WTC11 (cell line): ENCODE results near the gene RILPL1. TPM values are rescaled to one million over a fixed set of nuclear protein-coding genes. Genes with fewer than 3 reads are reported as not detected.

Experiments used
- AFF4 ChIP-seq: sonication (generic); formaldehyde crosslinking; IDR thresholded peaks from 2 replicates; pipeline ENCODE4 v1.8.1; 2023; ENCODE audit warnings: mild to moderate bottlenecking, missing genetic modification reagents, borderline replicate concordance
- AR ChIP-seq: fragments of 250-450 bp; sonication (Bioruptor Pico); IDR thresholded peaks from 2 replicates; pipeline ENCODE4 v1.9.0; 2021; ENCODE audit warnings: mild to moderate bottlenecking
- ARID4B ChIP-seq: sonication (generic); formaldehyde crosslinking; IDR thresholded peaks from 2 replicates; pipeline ENCODE4 v1.8.0; 2023; ENCODE audit warnings: missing genetic modification reagents, mild to moderate bottlenecking, borderline replicate concordance
- CBFB ChIP-seq: sonication (generic); formaldehyde crosslinking; IDR thresholded peaks from 2 replicates; pipeline ENCODE4 v1.8.1; 2022; ENCODE audit warnings: mild to moderate bottlenecking, low read depth, missing genetic modification reagents
- CREB1 ChIP-seq: sonication (generic); formaldehyde crosslinking; IDR thresholded peaks from 2 replicates; pipeline ENCODE4 v1.8.0; 2023; ENCODE audit warnings: mild to moderate bottlenecking, missing genetic modification reagents
- E2F5 ChIP-seq: sonication (generic); formaldehyde crosslinking; IDR thresholded peaks from 2 replicates; pipeline ENCODE4 v1.8.1; 2022; ENCODE audit warnings: mild to moderate bottlenecking, moderate library complexity, missing genetic modification reagents
- EMX1 ChIP-seq: fragments of 250-450 bp; sonication (Bioruptor Pico); IDR thresholded peaks from 2 replicates; pipeline ENCODE4 v1.8.0; 2021; ENCODE audit warnings: mild to moderate bottlenecking
- ETV6 ChIP-seq: sonication (generic); formaldehyde crosslinking; IDR thresholded peaks from 2 replicates; pipeline ENCODE4 v1.8.1; 2022; ENCODE audit warnings: mild to moderate bottlenecking, missing genetic modification reagents
- FOXJ3 ChIP-seq: sonication (generic); formaldehyde crosslinking; IDR thresholded peaks from 2 replicates; pipeline ENCODE4 v1.9.0; 2021; ENCODE audit warnings: missing genetic modification reagents, mild to moderate bottlenecking, borderline replicate concordance
- FOXP1 ChIP-seq: sonication (generic); formaldehyde crosslinking; IDR thresholded peaks from 2 replicates; pipeline ENCODE4 v1.8.0; 2022; ENCODE audit warnings: missing genetic modification reagents, mild to moderate bottlenecking, moderate library complexity, borderline replicate concordance
- FOXP4 ChIP-seq: sonication (generic); formaldehyde crosslinking; IDR thresholded peaks from 2 replicates; pipeline ENCODE4 v1.8.0; 2022; ENCODE audit warnings: mild to moderate bottlenecking, missing genetic modification reagents
- GABPB1 ChIP-seq: sonication (generic); formaldehyde crosslinking; IDR thresholded peaks from 2 replicates; pipeline ENCODE4 v1.8.1; 2023; ENCODE audit warnings: mild to moderate bottlenecking, missing genetic modification reagents
- MAX ChIP-seq: sonication (generic); formaldehyde crosslinking; IDR thresholded peaks from 2 replicates; pipeline ENCODE4 v1.8.0; 2022; ENCODE audit warnings: mild to moderate bottlenecking, missing genetic modification reagents
- NFE2L1 ChIP-seq: sonication (generic); formaldehyde crosslinking; IDR thresholded peaks from 2 replicates; pipeline ENCODE4 v1.8.1; 2023; ENCODE audit warnings: missing genetic modification reagents
- NR1H2 ChIP-seq: sonication (generic); formaldehyde crosslinking; IDR thresholded peaks from 2 replicates; pipeline ENCODE4 v1.9.0; 2021; ENCODE audit warnings: mild to moderate bottlenecking, moderate library complexity, missing genetic modification reagents
- NR2C2 ChIP-seq: sonication (generic); formaldehyde crosslinking; IDR thresholded peaks from 2 replicates; pipeline ENCODE4 v1.8.0; 2022; ENCODE audit warnings: mild to moderate bottlenecking, missing genetic modification reagents
- NR3C1 ChIP-seq: sonication (generic); formaldehyde crosslinking; conservative IDR thresholded peaks from 2 replicates; pipeline ENCODE4 v1.8.1; 2023; ENCODE audit warnings: low read depth, mild to moderate bottlenecking, missing genetic modification reagents
- RELA ChIP-seq: sonication (generic); formaldehyde crosslinking; IDR thresholded peaks from 2 replicates; pipeline ENCODE4 v1.8.1; 2022; ENCODE audit warnings: missing genetic modification reagents, mild to moderate bottlenecking, borderline replicate concordance
- RORB ChIP-seq: fragments of 250-450 bp; sonication (Bioruptor Pico); IDR thresholded peaks from 2 replicates; pipeline ENCODE4 v1.9.0; 2021; ENCODE audit warnings: mild to moderate bottlenecking
- SOX15 ChIP-seq: fragments of 250-450 bp; sonication (Bioruptor Pico); IDR thresholded peaks from 2 replicates; pipeline ENCODE4 v1.9.0; 2021; ENCODE audit warnings: mild to moderate bottlenecking
- TCF7 ChIP-seq: sonication (generic); formaldehyde crosslinking; IDR thresholded peaks from 2 replicates; pipeline ENCODE4 v1.8.0; 2022; ENCODE audit warnings: mild to moderate bottlenecking, low read depth, missing genetic modification reagents, moderate library complexity
- TEAD4 ChIP-seq: sonication (generic); formaldehyde crosslinking; IDR thresholded peaks from 2 replicates; pipeline ENCODE4 v1.8.0; 2022; ENCODE audit warnings: mild to moderate bottlenecking, missing genetic modification reagents
- ZNF138 ChIP-seq: sonication (generic); formaldehyde crosslinking; conservative IDR thresholded peaks from 2 replicates; pipeline ENCODE4 v1.8.1; 2022; ENCODE audit warnings: mild to moderate bottlenecking, moderate library complexity, missing genetic modification reagents
- ZNF232 ChIP-seq: sonication (generic); formaldehyde crosslinking; IDR thresholded peaks from 2 replicates; pipeline ENCODE4 v1.8.0; 2022; ENCODE audit warnings: mild to moderate bottlenecking, missing genetic modification reagents
- ZNF423 ChIP-seq: fragments of 250-450 bp; sonication (Bioruptor Pico); IDR thresholded peaks from 2 replicates; pipeline ENCODE4 v2.1.2; 2022; ENCODE audit warnings: mild to moderate bottlenecking, moderate library complexity
- total RNA-seq: library from RNA; stranded (reverse); gene quantifications from 3 replicates; pipeline ENCODE4 v1.2.3, GENCODE V29; 2021

The RILPL1 gene
- total RNA-seq, 1 experiment from 2014 or later = 8.2 TPM

GRCh38 chr12:123457980-123458779 lies 75.3 kb downstream of the RILPL1 start, which contains the start of gene SNRNP35 (continued):
- TF ChIP-seq MAX (CRISPR knock-in tag) = peak; percentile 81
- TF ChIP-seq E2F5 = 0 out of 2 replicates have a peak, but pooled peaks have one; percentile 38
- TF ChIP-seq GABPB1 (CRISPR knock-in tag) = no peak; the same call in 1 of the 2 replicates
- no peak for TF ChIP-seq EMX1
- TF ChIP-seq RORB (CRISPR knock-in tag) = no peak
- TF ChIP-seq NR3C1 (CRISPR knock-in tag) = no peak
- no peak for TF ChIP-seq TCF7 (CRISPR knock-in tag)
- no peak for TF ChIP-seq CREB1 (CRISPR knock-in tag)
- TF ChIP-seq FOXP1 = peak; percentile 58; the same call in 1 of the 2 replicates
- no peak for TF ChIP-seq RELA
- no peak for TF ChIP-seq ZNF423 (CRISPR knock-in tag)
- 0 out of 2 replicates have a peak, but pooled peaks have one; percentile 24 for TF ChIP-seq ZNF232 (CRISPR knock-in tag)
- TF ChIP-seq NR2C2 (CRISPR knock-in tag) = no peak
- TF ChIP-seq NR1H2 (CRISPR knock-in tag) = no peak
- TF ChIP-seq NFE2L1 (CRISPR knock-in tag) = no peak
- peak; percentile 40; the same call in 1 of the 2 replicates for TF ChIP-seq ARID4B
- TF ChIP-seq ETV6 (CRISPR knock-in tag) = peak; percentile 69
- TF ChIP-seq TEAD4 = no peak
- no peak for TF ChIP-seq ZNF138 (CRISPR knock-in tag)
- no peak for TF ChIP-seq AFF4
- no peak for TF ChIP-seq AR (CRISPR knock-in tag)
- no peak for TF ChIP-seq FOXJ3
- TF ChIP-seq SOX15 (CRISPR knock-in tag) = no peak
- no peak for TF ChIP-seq FOXP4 (CRISPR knock-in tag)
- no peak for TF ChIP-seq CBFB (CRISPR knock-in tag)
